HUES64 (cell line): Measurements from ENCODE around the gene AMBRA1.
A peak's percentile ranks its signal among the peaks of the same experiment; 100 is the strongest.
"Not testable (repeated sequence)": the region's sequence is repeated elsewhere in the genome, so short reads cannot be mapped to it uniquely, and the experiment has no call there.

Source experiments
- H3K27ac ChIP-seq: 2 replicates; pipeline ENCODE4 v1.7.0; 2013; ENCODE audit warnings: low read depth, low read length, inconsistent platforms
- H3K27me3 ChIP-seq: 2 replicates; pipeline ENCODE4 v1.6.1; 2013; ENCODE audit warnings: mild to moderate bottlenecking, low read length; ENCODE audit not compliant: insufficient read depth
- H3K36me3 ChIP-seq: 2 replicates; pipeline ENCODE4 v1.6.1; 2013; ENCODE audit warnings: mild to moderate bottlenecking, low read length; ENCODE audit not compliant: insufficient read depth
- H3K4me1 ChIP-seq: 2 replicates; pipeline ENCODE4 v1.6.1; 2013; ENCODE audit warnings: mild to moderate bottlenecking, low read length, moderate library complexity; ENCODE audit not compliant: insufficient read depth
- H3K4me3 ChIP-seq: 2 replicates; pipeline ENCODE4 v1.5.1; 2013; ENCODE audit warnings: mild to moderate bottlenecking, low read length, moderate library complexity
- H3K9ac ChIP-seq: 2 replicates; pipeline ENCODE4 v1.6.1; 2013; ENCODE audit warnings: mild to moderate bottlenecking, low read depth, low read length
- H3K9me3 ChIP-seq: 2 replicates; pipeline ENCODE4 v1.6.1; 2013; ENCODE audit warnings: low read depth, low read length; ENCODE audit not compliant: insufficient read depth
- WGBS: fragments of 150-250, 120-280 bp; methylation state at CpG from one replicate; pipeline ENCODE4 v1.1.7; 2013; ENCODE audit warnings: missing lambda C conversion rate; 5-methylcytosine and 5-hydroxymethylcytosine counted together

Gene AMBRA1

DNA sequence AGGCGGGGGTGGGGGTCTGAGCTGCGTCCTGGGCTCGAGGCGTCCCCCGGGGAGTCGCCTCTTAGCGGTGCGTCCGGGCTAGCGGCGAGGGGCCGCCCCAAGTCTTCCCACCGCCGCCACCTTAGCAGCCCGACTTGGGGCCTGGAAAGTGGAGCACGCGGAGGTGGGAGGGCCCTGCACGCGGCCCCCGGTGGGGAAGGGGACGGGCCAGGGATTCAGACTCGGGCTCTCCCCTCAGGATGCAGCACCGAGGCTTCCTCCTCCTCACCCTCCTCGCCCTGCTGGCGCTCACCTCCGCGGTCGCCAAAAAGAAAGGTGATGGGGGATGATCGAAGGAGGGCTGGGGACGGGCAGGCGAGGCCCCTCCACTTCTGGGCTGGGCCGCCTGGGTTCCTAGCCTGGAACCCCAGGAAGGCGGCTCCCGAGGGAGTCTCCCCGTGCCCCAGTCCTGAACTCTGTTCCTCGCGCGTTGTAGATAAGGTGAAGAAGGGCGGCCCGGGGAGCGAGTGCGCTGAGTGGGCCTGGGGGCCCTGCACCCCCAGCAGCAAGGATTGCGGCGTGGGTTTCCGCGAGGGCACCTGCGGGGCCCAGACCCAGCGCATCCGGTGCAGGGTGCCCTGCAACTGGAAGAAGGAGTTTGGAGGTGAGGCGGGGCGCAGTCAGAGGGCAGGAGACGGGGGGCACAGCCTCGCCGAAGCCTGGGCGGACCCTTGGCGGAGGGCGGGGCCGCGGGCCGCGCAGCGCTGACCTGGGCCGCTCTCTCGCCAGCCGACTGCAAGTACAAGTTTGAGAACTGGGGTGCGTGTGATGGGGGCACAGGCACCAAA, 211.8 kb downstream of the AMBRA1 start:
- H3K27me3 ChIP-seq, result peaks cover 11% of the 10 kb centered on the region
- H3K4me1 ChIP-seq, result peaks cover 15% of the 10 kb centered on the region
- H3K4me3 ChIP-seq, result peak overlapping the region; percentile 89
- WGBS, result under 1% methylated on average over 64 of the region's 66 CpGs
- H3K27ac ChIP-seq, result peak overlapping the region; percentile 92
- H3K9ac ChIP-seq, result peak overlapping the region; percentile 96
- no peaks in the 10 kb centered on the region for H3K9me3 ChIP-seq
- peaks cover 13% of the 10 kb centered on the region; the same call in 1 of the 2 replicates for H3K36me3 ChIP-seq

- WGBS, result 1% methylated on average over 75 of the region's 96 CpGs
- Histone ChIP-seq H3K27me3 (peaks cover 4% of the 10 kb centered on the region; the same call in 1 of the 2 replicates), H3K36me3 (peaks cover 20% of the 10 kb centered on the region), H3K9me3 (no peaks in the 10 kb centered on the region), H3K4me1 (peaks cover 15% of the 10 kb centered on the region), H3K27ac (peak within 1 kb of the TSS; percentile 99), H3K4me3 (peak within 1 kb of the TSS; percentile 89), H3K9ac (peak within 1 kb of the TSS; percentile 96)
Observed at GRCh38 chr11:46381048-46381818, 212.6 kb downstream of the AMBRA1 start, which contains the start of gene MDK. MDK (plus strand) TSS chr11:46381669; CDS start chr11:46382058, 389 bp downstream.

DNA sequence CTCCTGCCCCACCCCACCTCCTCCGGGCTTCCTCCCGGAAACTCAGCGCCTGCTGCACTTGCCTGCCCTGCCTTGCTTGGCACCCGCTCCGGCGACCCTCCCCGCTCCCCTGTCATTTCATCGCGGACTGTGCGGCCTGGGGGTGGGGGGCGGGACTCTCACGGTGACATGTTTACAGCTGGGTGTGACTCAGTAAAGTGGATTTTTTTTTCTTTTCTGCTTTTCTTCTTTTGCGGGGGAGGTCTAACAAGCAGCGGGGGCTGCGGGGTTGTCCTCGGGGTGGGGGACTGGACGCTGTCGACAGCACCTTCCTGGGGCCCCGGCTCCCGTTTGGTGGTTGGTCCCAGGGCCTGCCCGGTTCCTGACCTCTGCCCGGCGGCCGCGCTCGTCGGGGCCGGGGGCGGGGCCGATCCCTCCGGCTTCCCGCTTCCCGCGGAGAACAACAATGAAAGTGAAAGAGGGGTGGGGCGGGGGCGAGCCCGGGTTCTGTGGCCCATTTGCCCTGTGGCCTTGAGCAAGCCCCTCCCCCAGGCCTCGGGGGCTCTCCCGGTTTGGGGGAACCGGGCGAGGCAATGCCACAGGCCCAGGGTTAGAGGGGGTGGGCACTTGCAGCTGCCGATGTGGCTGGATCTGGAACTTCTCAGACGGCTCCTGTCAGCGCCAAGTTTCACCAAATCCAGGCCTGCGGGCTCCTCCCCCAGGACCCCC, 213.3 kb downstream of the AMBRA1 start:
- H3K9ac ChIP-seq, result peak overlapping the region; percentile 85
- under 1% methylated on average over 45 of the region's 45 CpGs for WGBS
- peaks cover 15% of the 10 kb centered on the region for H3K4me1 ChIP-seq
- H3K27ac ChIP-seq, result peak overlapping the region; percentile 99
- no peaks in the 10 kb centered on the region for H3K9me3 ChIP-seq
- no peaks in the 10 kb centered on the region; the same call in 1 of the 2 replicates for H3K27me3 ChIP-seq
- peaks cover 28% of the 10 kb centered on the region for H3K36me3 ChIP-seq
- peak overlapping the region; percentile 61 for H3K4me3 ChIP-seq

- Histone ChIP-seq H3K27ac (peak overlapping the region; percentile 60; the same call in 1 of the 2 replicates), H3K9ac (peak overlapping the region; percentile 54), H3K36me3 (peaks cover 35% of the 10 kb centered on the region), H3K4me1 (peaks cover 15% of the 10 kb centered on the region), H3K4me3 (peak overlapping the region; percentile 61)
- H3K27me3 ChIP-seq, H3K9me3 ChIP-seq: not testable (repeated sequence)
- WGBS, result 15% methylated on average over 32 of the region's 36 CpGs
Observed at GRCh38 chr11:46379482-46380293, 214.1 kb downstream of the AMBRA1 start.

DNA sequence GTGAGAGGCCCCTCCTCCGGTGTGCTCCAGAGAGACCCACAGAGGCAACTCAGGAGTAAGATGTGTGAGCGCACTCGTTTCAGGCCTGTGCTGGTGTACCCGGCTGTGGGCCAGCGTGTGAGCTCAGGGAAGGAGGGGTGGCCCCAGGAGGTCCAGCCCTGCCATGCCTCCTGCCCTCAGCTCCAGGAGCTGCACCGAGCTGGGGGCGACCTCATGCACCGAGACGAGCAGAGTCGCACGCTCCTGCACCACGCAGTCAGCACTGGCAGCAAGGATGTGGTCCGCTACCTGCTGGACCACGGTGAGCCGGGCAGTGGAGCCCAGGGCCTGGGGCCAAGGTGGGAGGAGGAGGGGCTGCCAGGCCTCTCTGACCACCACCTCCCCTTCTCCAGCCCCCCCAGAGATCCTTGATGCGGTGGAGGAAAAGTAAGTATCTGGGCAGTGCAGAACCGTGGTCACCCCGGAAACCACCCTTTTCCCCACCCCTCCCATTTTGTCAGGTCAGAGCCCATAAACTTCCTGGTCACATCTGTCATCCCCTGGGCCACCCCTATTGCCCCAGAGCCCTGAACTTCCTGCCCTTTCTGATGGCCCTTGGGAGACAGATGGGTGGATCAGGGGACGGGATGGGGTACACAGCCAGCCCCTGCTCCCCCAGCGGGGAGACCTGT, 214.9 kb downstream of the AMBRA1 start:
- Histone ChIP-seq H3K4me1 (peaks cover 15% of the 10 kb centered on the region), H3K4me3 (peak overlapping the region; percentile 61; the same call in 1 of the 2 replicates), H3K9me3 (no peaks in the 10 kb centered on the region), H3K27ac (peak overlapping the region; percentile 60; the same call in 1 of the 2 replicates), H3K9ac (peak overlapping the region; percentile 54; the same call in 1 of the 2 replicates), H3K36me3 (peaks cover 42% of the 10 kb centered on the region), H3K27me3 (no peaks in the 10 kb centered on the region)
- WGBS, result 81% methylated on average over 17 of the region's 20 CpGs

DNA sequence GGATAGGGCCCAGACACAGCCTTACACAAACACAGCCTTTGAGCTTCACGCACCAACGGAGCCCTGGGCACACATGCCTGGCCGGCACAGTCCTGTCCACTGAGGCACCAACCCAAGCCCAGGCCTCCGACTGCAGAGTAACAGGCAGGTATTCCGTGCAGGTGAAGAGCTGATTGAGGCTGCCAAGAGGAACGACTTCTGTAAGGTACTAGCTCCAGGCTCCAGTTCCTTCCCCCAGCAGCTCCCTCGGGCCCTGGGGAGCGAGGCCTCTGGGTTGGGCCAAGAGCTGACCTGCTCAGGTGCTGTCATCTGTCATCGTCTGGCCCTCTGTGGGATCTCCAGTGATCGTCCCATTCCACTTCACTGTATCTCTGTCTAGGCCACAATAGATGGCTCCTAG, 215.5 kb downstream of the AMBRA1 start:
- Histone ChIP-seq H3K4me3 (no peak overlapping the region), H3K4me1 (peaks cover 15% of the 10 kb centered on the region), H3K9ac (no peak overlapping the region), H3K36me3 (peaks cover 43% of the 10 kb centered on the region), H3K27ac (no peak overlapping the region), H3K9me3 (no peaks in the 10 kb centered on the region), H3K27me3 (no peaks in the 10 kb centered on the region)
- WGBS, result 94% methylated on average over 10 of the region's 10 CpGs

DNA sequence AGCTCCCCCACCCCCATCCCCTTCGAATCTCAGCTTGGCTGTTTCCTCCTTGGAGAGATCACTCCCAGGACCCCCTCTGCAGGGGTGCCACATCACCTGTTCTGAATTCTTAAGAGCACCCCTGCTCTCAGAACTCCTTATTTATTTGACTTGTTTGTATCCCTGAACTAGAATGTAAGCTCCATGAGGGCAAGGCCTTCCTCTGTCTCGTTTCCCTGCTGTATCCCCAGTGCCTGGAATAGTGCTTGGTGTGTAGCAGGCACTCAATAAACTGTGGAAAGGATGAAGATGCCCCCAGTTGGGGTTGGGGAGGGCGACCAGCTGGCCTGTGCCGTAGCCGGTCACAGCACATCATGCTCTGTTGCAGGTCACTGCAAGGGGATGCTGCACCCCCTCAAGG, 216.0 kb downstream of the AMBRA1 start:
- H3K4me1 ChIP-seq, result peaks cover 12% of the 10 kb centered on the region
- H3K36me3 ChIP-seq, result peaks cover 45% of the 10 kb centered on the region
- no peak overlapping the region for H3K9ac ChIP-seq
- 94% methylated on average over 5 of the region's 5 CpGs for WGBS
- no peak overlapping the region for H3K27ac ChIP-seq
- no peak overlapping the region for H3K4me3 ChIP-seq
- H3K27me3 ChIP-seq, result no peaks in the 10 kb centered on the region
- no peaks in the 10 kb centered on the region for H3K9me3 ChIP-seq

- Histone ChIP-seq H3K4me3 (no peak overlapping the region), H3K9me3 (no peaks in the 10 kb centered on the region), H3K9ac (no peak overlapping the region), H3K27ac (no peak overlapping the region), H3K27me3 (no peaks in the 10 kb centered on the region), H3K36me3 (peaks cover 50% of the 10 kb centered on the region), H3K4me1 (peaks cover 8% of the 10 kb centered on the region; the same call in 1 of the 2 replicates)
- 92% methylated on average over 11 of the region's 11 CpGs for WGBS
Observed at GRCh38 chr11:46377290-46377689, 216.5 kb downstream of the AMBRA1 start.

- H3K9ac ChIP-seq, result no peak overlapping the region
- no peaks in the 10 kb centered on the region for H3K27me3 ChIP-seq
- peaks cover 8% of the 10 kb centered on the region; the same call in 1 of the 2 replicates for H3K4me1 ChIP-seq
- H3K4me3 ChIP-seq, result no peak overlapping the region
- 94% methylated on average over 19 of the region's 19 CpGs for WGBS
- H3K9me3 ChIP-seq, result no peaks in the 10 kb centered on the region
- H3K27ac ChIP-seq, result no peak overlapping the region
- H3K36me3 ChIP-seq, result peaks cover 57% of the 10 kb centered on the region
Observed at GRCh38 chr11:46376258-46377050, 217.4 kb downstream of the AMBRA1 start.
